ENCODE data around the gene BAIAP2.
"Not testable (repeated sequence)": the region's sequence is repeated elsewhere in the genome, so short reads cannot be mapped to it uniquely, and the experiment has no call there.

BAIAP2 gene

DNA sequence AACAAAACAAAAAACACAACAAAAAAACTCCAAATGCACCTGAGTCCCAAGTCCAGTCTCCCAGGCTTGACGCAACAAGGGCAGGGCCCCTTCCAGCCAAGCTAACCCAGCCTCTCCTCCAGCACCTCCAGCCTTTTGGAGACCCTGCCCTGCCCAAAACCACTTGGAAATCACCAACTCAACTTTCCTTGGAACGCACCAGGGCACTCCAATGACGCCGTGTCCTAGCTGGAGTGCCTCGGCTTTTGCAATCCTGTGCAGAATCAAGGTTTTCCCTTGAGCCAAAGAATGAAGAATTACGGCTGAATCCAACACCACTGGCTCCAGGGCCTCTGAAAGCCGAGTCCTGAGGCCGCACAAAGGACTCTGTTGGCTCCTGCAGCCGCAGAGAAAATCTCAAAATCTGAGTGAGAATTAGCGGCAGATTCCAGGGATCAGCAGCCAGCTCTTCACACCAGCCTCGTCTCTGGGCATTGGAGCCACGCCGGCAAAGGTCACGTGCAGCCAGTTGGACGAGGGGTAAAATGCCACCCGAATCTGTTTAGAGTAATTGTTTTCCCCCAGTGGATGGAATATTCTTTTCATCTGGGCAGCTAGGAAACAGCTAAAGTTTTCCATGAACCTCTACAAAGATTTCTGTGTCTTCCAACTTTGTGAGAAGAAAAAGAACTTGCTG lies 9.7 kb upstream of the BAIAP2 start:
- no peak for DNase-seq (ENCODE audit: low read depth)

GRCh38 chr17:81025741-81026129 lies 9.2 kb upstream of the BAIAP2 start:
- DNase-seq (ENCODE audit: low read depth) = no peak

- no peak for DNase-seq (ENCODE audit: low read depth)
These were observed 8.5 kb upstream of the BAIAP2 start for GRCh38 chr17:81026266-81027036.

GRCh38 chr17:81027038-81027437 lies 7.9 kb upstream of the BAIAP2 start:
- no peak for DNase-seq (ENCODE audit: low read depth)

- no peak for DNase-seq (ENCODE audit: low read depth)
These were observed 7.1 kb upstream of the BAIAP2 start for GRCh38 chr17:81027591-81028505.

DNA sequence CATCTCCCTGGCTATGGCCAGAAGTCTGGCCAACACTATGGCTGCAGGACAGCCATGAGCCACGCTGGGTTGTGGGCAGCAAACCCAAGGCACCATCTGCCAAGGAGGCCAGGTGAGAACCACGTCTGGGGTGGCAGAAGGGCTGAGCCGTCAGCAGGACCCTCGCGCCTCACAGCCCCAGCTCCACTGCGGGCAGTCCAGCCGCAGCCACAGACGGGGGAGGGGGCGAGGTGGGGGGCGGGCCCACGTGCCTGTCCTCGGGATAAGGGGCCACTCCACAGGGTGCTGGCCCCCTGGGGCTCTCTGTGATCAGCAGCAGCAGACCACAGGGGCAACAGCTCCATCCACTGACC lies 6.5 kb upstream of the BAIAP2 start:
- no peak for DNase-seq (ENCODE audit: low read depth)

- no peak for DNase-seq (ENCODE audit: low read depth)
These were observed 5.1 kb upstream of the BAIAP2 start for GRCh38 chr17:81029859-81030258.

DNA sequence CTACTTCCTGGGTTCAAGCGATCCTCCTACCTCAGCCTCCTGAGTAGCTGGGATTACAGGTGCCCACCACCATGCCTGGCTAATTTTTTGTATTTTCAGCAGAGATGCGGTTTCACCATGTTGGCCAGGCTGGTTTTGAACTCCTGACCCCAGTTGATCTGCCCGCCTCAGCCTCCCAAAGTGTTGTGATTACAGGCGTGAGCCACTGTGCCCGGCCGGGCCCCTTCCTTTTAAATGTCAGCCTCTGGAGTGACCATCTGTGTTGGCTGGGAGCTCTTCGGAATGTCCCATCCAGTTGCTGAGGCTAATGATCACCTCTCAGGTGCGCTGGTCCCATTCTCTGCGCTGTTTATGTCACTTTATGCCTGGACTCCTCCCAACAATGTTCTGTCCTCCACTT lies 4.6 kb upstream of the BAIAP2 start:
- DNase-seq (ENCODE audit: low read depth) = not testable (repeated sequence)

GRCh38 chr17:81030741-81031565 lies 4.0 kb upstream of the BAIAP2 start:
- no peak for DNase-seq (ENCODE audit: low read depth)

GRCh38 chr17:81031566-81032550 lies 3.1 kb upstream of the BAIAP2 start:
- no peak for DNase-seq (ENCODE audit: low read depth)

DNA sequence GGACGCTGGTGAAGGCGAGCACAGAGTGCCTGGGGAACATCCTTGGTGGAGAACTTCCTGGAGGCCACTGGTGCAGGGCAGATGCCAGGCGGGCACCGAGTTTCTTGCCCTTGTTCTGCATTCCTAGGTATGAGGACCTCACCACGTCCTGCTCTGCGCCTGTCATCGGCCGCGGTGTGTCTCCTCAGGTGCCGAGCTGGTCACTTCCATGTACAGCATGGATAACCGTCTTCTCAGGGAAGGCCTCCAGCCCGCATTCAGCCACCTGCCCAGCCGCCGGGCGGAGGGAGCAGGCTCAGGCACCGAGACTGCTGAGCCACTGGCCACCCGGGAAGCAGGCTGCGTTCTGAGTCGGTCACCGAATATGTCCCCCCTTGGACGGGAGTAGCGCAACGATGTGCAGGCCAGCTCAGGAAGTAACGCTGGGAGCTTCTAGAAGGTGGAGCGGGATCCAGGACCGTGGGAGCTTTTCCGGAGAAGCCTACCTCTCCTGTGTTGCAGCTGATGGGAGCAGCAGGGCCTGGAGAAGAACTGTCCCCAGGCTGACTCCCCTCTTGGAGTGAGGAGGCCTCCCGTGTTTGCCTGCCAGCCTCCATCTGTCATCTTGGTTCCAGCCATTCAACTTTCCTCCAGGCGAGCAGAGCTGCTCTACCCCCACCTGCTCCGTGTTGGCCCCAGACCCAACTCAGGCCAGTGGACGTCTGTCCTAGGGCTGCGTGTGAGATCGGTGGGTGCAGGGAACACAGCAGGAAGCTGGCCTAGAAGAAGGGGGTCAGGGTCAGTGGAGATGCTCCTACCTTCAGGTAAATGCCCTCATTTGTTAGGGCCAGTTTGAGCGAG lies 2.1 kb upstream of the BAIAP2 start:
- no peak for DNase-seq (ENCODE audit: low read depth)

DNA sequence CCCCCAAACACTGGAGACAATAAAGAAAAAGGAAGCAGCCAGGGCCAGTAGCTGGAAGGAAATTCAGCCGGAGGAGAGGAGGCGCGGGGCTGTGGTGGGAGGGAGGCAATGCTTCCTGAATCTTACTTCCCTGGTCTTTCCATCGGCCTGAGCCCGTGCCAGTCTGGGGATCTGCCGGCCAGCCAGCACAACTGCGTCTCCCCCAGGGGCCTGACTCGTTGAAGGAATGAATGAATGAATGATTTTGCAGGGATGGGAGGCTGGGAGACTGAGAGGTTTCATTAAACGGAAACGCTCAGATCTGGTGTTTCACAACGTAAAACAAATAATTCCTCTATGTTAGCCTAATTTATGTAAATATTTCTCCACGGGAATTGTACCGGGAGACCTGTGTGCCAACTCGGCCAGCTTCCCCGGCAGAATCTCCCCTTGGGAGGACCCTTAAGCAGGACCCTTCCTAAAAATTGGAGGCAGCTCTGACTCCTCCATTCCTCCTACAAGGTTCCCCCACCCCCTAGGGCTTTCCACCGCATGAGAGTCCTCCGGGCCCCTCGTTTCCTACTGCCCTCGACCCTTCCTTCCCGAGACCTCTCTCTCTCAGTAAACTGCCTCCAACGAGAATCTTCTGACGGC lies 1.3 kb upstream of the BAIAP2 start:
- no peak for DNase-seq (ENCODE audit: low read depth)

DNA sequence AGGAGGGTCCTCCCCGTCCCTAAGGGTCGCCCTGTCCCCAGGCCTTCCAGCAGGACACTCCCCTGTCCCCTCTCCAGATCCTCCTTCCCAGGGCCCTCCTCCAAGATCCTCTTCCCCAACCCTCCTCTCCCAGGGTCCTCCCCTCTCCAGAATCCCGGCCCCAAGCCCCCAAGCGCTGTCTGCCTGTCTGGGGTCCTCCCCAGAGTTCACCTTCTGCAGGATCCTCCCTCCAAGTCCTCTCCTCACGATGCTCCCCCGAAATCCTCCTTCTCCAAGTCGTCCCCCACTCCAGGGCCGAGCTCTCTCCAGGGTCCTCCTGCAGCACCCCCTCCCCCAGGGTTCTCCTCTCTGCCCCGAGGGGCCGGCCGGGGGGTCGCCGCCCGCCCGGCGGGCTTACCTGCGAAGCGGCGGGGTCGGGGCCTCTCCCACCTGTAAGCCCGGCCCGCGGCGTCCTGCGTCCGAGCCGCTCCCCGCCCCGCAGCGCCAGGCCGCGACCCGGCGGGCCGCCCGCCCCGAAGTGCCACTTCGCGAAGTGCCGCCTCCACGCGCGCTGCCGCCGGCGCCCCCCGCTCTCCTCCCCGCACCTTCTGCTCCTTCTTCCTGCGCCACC lies 678 bp upstream of the BAIAP2 start:
- no peak for DNase-seq (ENCODE audit: low read depth)

- DNase-seq (ENCODE audit: low read depth) = no peak
These were observed 708 bp downstream of the BAIAP2 start for GRCh38 chr17:81035521-81036196.

- no peak for DNase-seq (ENCODE audit: low read depth)
These were observed 1.4 kb downstream of the BAIAP2 start for GRCh38 chr17:81036197-81036941.

- no peak for DNase-seq (ENCODE audit: low read depth)
These were observed 2.3 kb downstream of the BAIAP2 start for GRCh38 chr17:81037026-81037797.

Measured in stromal cell of bone marrow (primary cell).